Breast epithelium (tissue), 4 donors: ENCODE measurements around the gene SPTB. TPM values are rescaled to one million over a fixed set of nuclear protein-coding genes. Genes with fewer than 3 reads are reported as not detected.

Experiments used
- DNase-seq, 2 donors: peaks; one replicate each; pipeline ENCODE4 v3.0.0-alpha.2; 2019; ENCODE audit warnings: low spot score in 2 of 2
- H3K27ac ChIP-seq, 2 donors: fragments of 200-600 bp; sonication (generic) in 1 of 2; one replicate each; pipeline ENCODE4 v1.5.1; 2016 to 2019; ENCODE audit warnings: mild to moderate bottlenecking in 1 of 2
- H3K27me3 ChIP-seq, 2 donors: fragments of 200-600 bp; sonication (generic) in 1 of 2; one replicate each; pipeline versions ENCODE4 v1.5.1 to v1.6.0; 2017 to 2019; ENCODE audit warnings: control low read depth in 1 of 2, mild to moderate bottlenecking in 1 of 2
- H3K36me3 ChIP-seq: fragments of 200-600 bp; one replicate; pipeline ENCODE4 v1.5.1; 2019
- H3K4me1 ChIP-seq, 2 donors: fragments of 200-600 bp; sonication (generic); one replicate each; pipeline ENCODE4 v1.5.1; 2016 to 2019; ENCODE audit warnings: control low read depth in 1 of 2
- H3K4me3 ChIP-seq, 3 donors: fragments of 200-600 bp; sonication (generic); 1 replicate in 2 of 3; 2 replicates in 1 of 3; pipeline ENCODE4 v1.5.1; 2016 to 2019; ENCODE audit warnings: mild to moderate bottlenecking in 3 of 3, moderate library complexity in 2 of 3
- H3K9me3 ChIP-seq, 2 donors: fragments of 200-600 bp; sonication (generic) in 1 of 2; one replicate each; pipeline ENCODE4 v1.5.1; 2016 to 2019; ENCODE audit warnings: control low read depth in 1 of 2
- CTCF ChIP-seq, 3 donors: fragments of 450-650 bp; IDR thresholded peaks; one replicate each; pipeline ENCODE4 v1.5.1; 2016 to 2017; ENCODE audit warnings: antibody characterized with exemption in 3 of 3, mild to moderate bottlenecking in 3 of 3, moderate library complexity in 3 of 3
- POLR2A ChIP-seq: fragments of 450-650 bp; IDR thresholded peaks from one replicate; pipeline ENCODE4 v1.6.1; 2016; ENCODE audit warnings: antibody characterized with exemption, mild to moderate bottlenecking, moderate library complexity
- POLR2AphosphoS5 ChIP-seq, 3 donors: sonication (generic); formaldehyde crosslinking; IDR thresholded peaks; one replicate each; pipeline ENCODE4 v1.6.1; 2017; ENCODE audit warnings: antibody characterized with exemption in 3 of 3
- intact Hi-C: fragments of 100-400 bp; cut with DNase I; formaldehyde crosslinking; loops from one replicate; pipeline ENCODE4 v1.15.1; 2023; ENCODE audit warnings: low total_unique reads
- total RNA-seq, 3 donors: library from RNA; depleted of rRNA; stranded (reverse); fragments of >200 nt; gene quantifications; one replicate each; pipeline ENCODE4 v1.1.0, GENCODE V29; 2016

Gene SPTB
- total RNA-seq, 3 donors from 2014 or later: 0.88 to 2.6 (median 2.1) TPM

GRCh38 chr14:64855721-64856528 lies 23.8 kb downstream of the SPTB start:
- TF ChIP-seq POLR2A: no peak
- TF ChIP-seq POLR2AphosphoS5 (IDR thresholded peaks at IDR 0.05): no peak
- no peak for TF ChIP-seq CTCF (IDR thresholded peaks at IDR 0.05)
- intact Hi-C loops: loop anchor here (2.0 kb wide), 1 partner anchor 39 kb away; no protein-coding TSS in a partner anchor
- no peaks in the 10 kb centered on the region for H3K9me3 ChIP-seq
- no peaks in the 10 kb centered on the region for H3K27me3 ChIP-seq
- no peaks in the 10 kb centered on the region for H3K36me3 ChIP-seq
- H3K27ac ChIP-seq: no peak overlapping the region
- DNase-seq: no peak
- no peak overlapping the region for H3K4me3 ChIP-seq
- H3K4me1 ChIP-seq: no peaks in the 10 kb centered on the region

DNA sequence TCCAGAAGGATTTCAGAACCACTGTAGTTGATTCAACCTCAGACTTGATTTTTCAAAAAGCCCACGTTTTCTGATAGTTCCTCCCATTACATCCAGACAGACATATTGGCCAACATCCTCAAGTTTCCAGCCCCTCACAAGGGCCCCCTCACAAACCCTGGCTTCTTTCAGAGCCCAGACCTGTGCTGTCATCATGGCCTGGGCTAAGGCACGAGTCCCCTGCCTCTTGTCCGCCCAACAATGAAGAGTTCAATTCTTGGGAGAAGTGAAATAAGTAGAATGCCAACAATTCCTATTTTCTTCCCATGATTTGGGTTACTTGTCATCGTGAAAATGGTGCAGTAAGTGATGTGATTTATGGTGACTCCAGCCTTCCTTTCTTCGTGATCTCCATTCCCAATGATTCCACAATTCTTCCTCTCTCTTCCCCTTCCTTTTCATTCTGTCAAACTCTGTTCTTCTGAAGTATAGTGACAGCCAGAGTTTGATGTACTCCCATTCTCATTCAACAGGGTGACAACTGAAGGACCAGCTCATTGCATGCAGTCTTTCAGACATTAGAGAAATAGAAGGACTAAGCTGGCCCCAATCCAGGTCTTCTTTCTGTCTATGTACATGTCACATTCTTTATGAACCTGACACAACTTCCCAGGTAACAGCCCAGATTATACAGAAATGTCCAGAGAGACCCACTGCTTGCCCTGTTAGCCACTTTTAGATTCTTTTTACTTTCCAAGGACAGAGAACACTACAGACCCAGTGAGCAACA lies 29.2 kb downstream of the SPTB start:
- H3K4me1 ChIP-seq: no peaks in the 10 kb centered on the region
- H3K27me3 ChIP-seq: no peaks in the 10 kb centered on the region
- DNase-seq: no peak
- H3K9me3 ChIP-seq: no peaks in the 10 kb centered on the region
- intact Hi-C loops: no loop called here
- no peak overlapping the region for H3K27ac ChIP-seq
- no peak overlapping the region for H3K4me3 ChIP-seq
- TF ChIP-seq POLR2A (no peak), POLR2AphosphoS5 (IDR thresholded peaks at IDR 0.05) (no peak), CTCF (IDR thresholded peaks at IDR 0.05) (no peak)
- H3K36me3 ChIP-seq: no peaks in the 10 kb centered on the region

DNA sequence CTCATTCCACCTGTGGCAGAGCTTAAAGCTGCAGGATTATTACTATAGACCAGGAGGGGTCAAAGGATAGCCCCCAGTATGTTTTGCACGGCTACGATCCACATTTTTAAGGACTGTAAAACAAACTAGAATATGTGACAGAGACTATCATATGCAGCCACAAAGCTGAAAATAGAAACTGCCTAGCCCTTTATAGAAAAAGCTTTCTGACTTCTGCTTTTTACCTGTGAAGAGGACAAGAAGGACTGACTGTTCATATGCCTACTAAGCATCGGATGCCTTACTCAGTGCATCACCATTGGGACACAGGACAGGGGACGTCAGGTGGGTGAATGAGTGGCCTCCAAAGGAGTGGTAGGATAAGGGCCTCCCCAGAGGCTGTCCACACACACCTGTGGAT lies 29.8 kb downstream of the SPTB start:
- Histone ChIP-seq H3K27me3 (no peaks in the 10 kb centered on the region), H3K4me1 (no peaks in the 10 kb centered on the region), H3K9me3 (no peaks in the 10 kb centered on the region), H3K36me3 (no peaks in the 10 kb centered on the region), H3K4me3 (no peak overlapping the region), H3K27ac (no peak overlapping the region)
- no peak for DNase-seq
- intact Hi-C loops: no loop called here
- no peak for TF ChIP-seq POLR2A
- TF ChIP-seq CTCF (IDR thresholded peaks at IDR 0.05): no peak
- no peak for TF ChIP-seq POLR2AphosphoS5 (IDR thresholded peaks at IDR 0.05)

- H3K4me1 ChIP-seq: no peaks in the 10 kb centered on the region
- no peak overlapping the region for H3K27ac ChIP-seq
- no peak for DNase-seq
- no peak for TF ChIP-seq POLR2A
- TF ChIP-seq CTCF (IDR thresholded peaks at IDR 0.05): no peak
- no peak for TF ChIP-seq POLR2AphosphoS5 (IDR thresholded peaks at IDR 0.05)
- H3K27me3 ChIP-seq: peaks cover 0 to 3% of the 10 kb centered on the region in 2 donors
- H3K4me3 ChIP-seq: no peak overlapping the region
- H3K36me3 ChIP-seq: no peaks in the 10 kb centered on the region
- H3K9me3 ChIP-seq: no peaks in the 10 kb centered on the region
- intact Hi-C loops: no loop called here
Observed at GRCh38 chr14:64848239-64848638, 31.5 kb downstream of the SPTB start.

DNA sequence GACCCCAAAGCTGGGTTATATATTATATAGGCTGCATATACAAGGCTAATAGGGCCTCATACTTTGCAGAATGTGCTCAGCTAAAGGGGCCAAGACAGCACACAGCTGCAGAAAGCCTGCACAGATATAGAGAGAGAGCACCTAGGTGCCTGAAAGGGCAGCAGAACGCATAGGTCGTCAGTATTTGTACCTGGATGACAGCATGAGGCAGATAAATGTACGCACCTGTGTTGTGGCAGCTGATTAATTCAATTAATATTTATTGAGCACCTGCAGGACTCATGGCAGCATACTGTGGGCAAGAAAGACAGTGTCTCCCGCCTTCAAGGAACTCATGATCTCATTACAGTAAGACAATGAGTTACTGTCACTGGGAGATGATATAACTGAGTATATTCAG lies 33.4 kb downstream of the SPTB start:
- Histone ChIP-seq H3K9me3 (no peaks in the 10 kb centered on the region), H3K36me3 (no peaks in the 10 kb centered on the region), H3K27ac (no peak overlapping the region), H3K27me3 (peaks cover 0 to 3% of the 10 kb centered on the region in 2 donors), H3K4me3 (no peak overlapping the region), H3K4me1 (no peaks in the 10 kb centered on the region)
- TF ChIP-seq POLR2A (no peak), POLR2AphosphoS5 (IDR thresholded peaks at IDR 0.05) (no peak), CTCF (IDR thresholded peaks at IDR 0.05) (no peak)
- DNase-seq: no peak
- intact Hi-C loops: no loop called here
